GM18511 (cell line): ENCODE results near the gene ZFAND3.

Experiments
- ATAC-seq: cut with Tn5 transposase; IDR thresholded peaks from one replicate; pipeline ENCODE4 v1.9.1; 2021; ENCODE audit warnings: mild to moderate bottlenecking, moderate library complexity; ENCODE audit not compliant: unreplicated experiment

Gene ZFAND3

GRCh38 chr6:38161331-38161730 is 341.8 kb downstream of the ZFAND3 start:
- no peak for ATAC-seq

- ATAC-seq: no peak
These were observed 342.4 kb downstream of the ZFAND3 start for GRCh38 chr6:38161754-38162492.

- no peak for ATAC-seq
These were observed 343.1 kb downstream of the ZFAND3 start for GRCh38 chr6:38162493-38163185.

- no peak for ATAC-seq
These were observed 343.9 kb downstream of the ZFAND3 start for GRCh38 chr6:38163186-38164130.

GRCh38 chr6:38164131-38164481 is 344.6 kb downstream of the ZFAND3 start:
- no peak for ATAC-seq

DNA sequence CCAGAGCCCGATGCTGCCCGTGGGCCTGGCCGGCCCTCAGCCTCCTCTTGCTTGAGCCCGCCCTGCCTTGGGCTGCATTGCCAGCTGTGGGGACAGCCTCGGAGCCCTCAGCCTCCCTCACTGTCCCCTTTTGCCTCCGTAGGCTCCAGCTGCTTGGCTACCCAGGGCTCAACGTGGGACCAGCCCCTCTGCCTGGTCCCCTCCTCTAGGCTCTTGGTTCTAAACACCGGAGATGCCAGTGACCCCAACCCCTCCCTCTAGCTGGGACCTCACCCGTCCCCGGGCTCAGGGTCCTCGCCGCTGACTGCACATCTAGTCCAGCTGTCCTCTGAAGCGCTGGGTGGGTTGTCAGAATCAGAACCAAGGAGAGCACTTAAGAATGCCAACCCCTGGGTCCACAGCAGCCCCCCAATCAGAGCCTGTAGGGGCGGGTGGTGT is 345.2 kb downstream of the ZFAND3 start:
- ATAC-seq: no peak

DNA sequence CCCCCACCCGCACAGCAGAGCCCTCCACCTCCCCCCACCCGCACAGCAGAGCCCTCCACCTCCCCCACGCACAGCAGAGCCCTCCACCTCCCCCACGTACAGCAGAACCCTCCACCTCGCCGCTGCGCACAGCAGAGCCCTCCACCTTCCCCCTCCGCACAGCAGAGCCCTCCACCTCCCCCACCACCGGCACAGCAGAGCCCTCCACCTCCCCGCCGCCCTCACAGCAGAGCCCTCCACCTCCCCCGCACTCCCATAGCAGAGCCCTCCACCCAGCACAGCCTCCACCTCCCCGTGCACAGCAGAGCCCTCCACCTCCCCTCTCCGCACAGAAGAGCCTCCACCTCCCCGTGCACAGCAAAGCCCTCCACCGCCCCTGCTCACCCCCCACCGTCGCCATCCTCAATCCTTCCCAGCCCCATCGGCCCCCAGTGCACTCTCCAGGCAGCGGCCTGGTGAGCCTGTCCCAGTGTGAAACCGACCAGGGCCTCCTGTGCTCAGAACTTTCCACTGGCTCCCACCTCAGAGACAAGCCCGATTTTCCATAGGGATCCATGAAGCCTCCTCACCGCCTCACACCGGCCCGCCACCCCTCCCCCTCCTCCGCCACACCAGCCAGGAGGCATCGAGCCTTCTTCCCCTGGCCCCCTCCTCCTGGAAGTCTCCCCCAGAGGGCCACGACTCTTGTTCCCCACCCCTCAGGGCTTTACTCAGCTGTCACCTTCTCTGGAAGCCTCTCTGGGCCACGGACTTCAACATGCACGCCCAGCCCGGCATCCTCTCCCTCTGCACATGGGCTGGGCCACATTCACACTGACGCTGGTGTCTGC is 347.1 kb downstream of the ZFAND3 start:
- ATAC-seq: no peak

- no peak for ATAC-seq
These were observed 348.1 kb downstream of the ZFAND3 start for GRCh38 chr6:38167598-38167997.

DNA sequence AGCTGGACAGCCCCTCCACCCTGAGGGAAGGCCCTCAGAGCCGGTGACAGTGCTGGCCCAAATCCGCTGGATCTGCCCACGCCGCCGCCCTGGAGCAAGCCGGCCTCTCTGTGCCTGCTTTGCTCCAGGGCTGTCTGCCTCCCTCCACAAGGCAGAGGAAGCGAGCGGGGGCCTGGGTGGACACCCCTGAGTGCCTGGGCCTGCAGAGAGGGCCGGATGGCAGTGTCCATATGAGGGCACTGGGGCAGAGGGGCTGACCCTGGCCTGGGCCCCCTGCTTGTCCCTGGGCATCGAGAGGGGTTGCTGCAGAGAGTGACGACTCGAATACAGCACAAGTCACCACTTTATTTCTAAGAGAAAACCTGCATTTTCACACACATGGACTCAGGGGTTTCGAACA is 348.6 kb downstream of the ZFAND3 start:
- ATAC-seq: no peak

- no peak for ATAC-seq
These were observed 349.2 kb downstream of the ZFAND3 start for GRCh38 chr6:38168699-38169098.

DNA sequence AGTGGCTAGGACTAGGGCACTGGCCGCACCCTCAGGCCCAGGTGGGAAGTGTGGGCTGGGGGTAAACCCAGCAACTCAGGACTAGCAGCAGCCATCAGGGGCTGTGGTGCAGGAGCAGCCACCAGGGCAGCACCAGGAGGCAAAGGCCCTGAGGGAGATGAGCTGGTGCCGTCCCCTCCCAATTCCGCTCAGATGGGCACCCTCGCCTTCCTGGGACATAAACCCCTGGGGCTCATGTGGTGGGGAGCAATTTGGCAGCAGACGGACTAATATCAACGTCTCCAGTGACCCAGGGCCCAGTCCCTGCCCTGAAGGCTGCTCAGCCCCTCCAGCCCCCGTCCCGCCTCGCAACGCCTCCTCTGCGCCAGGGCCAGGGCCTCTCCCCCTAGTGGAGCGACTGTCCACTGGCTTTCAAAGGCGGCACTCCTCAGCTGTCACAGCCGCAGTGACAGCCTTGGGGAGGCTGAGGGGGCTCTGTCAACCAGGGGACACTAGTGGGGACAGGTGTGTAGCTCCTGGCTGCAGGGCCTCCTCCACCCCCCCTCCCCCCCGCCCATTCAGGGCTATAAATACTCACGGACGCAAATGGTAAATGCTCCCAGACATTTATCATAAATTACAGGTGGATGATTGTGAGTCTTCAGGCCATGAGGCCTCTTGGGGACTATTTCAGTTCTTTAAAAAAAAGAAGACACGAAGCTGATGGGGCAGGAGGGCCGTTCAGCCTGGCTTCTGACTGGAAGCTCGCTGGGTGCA is 349.9 kb downstream of the ZFAND3 start:
- no peak for ATAC-seq

DNA sequence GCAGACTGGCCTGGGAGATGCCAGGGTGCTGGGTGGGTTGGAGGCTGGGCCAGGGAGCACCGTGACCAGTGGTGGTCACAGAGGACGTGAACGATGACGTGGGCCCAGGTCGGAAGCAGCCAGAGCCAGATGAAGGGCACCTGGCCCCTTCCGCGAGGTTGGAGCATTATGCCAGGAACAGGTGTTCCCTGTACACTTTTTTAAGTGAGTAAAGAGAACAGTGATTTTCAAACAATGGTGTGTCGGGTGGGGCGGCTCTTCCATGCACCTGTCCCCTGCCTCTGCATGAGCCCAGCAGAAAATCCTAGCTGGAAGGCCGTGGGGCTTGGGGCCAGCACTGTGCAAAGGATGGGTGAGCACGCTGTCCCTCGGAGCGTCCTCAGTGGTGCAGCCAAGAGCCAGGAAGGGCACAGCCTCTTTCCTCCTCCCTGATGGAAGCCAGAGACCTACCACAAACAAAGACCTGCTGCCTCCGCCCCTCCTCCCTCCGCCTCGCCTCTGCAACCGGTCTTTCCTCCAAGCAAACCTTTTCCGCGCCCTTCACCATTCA is 350.5 kb downstream of the ZFAND3 start:
- no peak for ATAC-seq

DNA sequence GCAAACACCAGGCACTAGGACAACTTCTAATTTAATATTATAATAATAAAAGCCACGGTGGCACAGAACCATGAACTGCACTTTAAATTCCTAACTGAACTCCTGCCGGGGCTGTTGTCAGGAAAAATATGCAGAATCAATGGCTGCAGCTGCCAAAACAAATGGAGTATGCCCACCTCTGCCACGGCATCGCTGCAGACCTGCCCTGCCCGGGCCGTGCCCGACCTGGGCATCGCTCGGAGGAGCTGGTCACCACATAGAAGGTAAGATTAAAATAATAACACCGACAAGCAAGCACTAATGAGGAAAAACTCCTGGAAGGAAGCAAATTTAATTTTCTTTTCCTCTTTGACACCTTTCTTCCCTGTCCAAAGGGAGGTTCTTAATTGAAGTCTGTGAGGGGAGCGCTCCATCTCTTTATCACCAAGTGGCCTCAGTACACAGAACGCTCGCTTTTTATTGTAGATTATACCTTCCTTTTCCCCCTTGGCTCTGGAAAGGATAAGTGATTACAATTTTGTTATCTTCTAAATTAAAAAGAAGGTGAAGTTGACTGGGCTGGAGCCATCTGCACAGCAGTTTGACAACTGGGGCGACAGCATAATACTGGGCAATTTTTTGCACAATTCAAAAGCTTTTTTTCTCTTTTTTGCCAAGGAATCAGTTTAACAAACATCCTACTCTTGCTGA is 351.3 kb downstream of the ZFAND3 start:
- ATAC-seq: no peak

DNA sequence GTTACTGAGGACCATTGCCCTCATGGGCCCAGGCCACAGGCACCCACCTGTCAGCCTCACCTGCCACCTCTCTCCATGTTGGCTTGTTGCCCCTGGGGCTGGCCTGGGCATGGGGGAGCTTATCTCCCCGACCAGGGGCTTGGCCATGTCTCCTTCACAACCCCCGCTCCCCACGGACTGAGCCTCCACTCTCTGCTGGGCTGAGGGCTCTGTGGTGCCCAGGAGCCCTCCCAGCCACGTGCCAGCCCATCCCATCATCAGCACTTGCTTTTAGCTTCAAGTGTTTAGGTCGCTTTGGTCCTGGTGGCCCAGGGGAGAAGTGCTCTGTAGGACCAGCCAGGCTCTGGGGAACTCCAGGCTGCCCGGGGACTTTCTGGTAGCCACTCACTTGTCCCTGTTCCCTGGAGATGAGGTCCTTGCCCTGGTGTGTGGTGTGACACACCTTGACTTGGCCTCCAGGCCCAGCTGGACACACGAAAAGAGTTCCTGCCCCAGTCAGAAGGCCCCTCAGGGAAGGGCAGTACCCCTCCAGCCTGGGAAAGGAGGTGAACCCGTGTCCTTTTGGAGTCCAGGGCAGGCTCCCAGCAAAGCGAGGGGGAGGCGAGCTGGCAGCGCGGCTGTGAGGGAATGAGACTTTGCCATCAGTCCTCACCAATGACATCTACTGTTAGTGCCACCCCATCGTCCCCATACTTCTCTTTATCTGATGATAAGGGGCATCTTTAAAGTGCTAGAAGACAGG is 352.6 kb downstream of the ZFAND3 start:
- ATAC-seq: no peak

GRCh38 chr6:38172739-38173410 is 353.3 kb downstream of the ZFAND3 start:
- no peak for ATAC-seq

GRCh38 chr6:38173909-38174308 is 354.4 kb downstream of the ZFAND3 start:
- no peak for ATAC-seq

DNA sequence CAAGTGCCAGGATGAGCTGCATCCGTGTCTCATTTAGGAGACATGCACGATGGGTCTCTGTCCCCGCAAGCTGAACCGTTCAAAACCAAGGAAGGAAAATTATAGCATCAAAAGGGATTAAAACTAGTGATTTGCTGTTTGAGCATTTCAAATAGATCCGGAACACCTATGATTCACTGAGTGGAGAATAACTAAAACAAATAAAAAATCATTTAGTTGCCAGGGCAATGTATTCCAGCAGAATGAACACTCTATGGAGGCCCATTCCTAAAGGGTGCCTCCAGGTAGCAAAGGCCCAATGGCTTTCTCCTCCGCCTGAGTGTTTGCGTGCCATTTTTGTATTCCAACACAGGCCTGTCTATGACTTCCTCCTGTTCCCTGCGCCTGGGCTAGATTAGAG is 354.8 kb downstream of the ZFAND3 start:
- ATAC-seq: no peak
